Karpas-422 (cell line): Measurements from ENCODE around the gene MDFI. TPM values are rescaled to one million over a fixed set of nuclear protein-coding genes. Genes with fewer than 3 reads are reported as not detected.
"Not testable (repeated sequence)": the region's sequence is repeated elsewhere in the genome, so short reads cannot be mapped to it uniquely, and the experiment has no call there.

ENCODE experiments used
- DNase-seq: peaks from one replicate; pipeline ENCODE4 v3.0.0-alpha.2; 2015
- H2AFZ ChIP-seq: fragments of 200-600 bp; sonication (generic); 2 replicates; pipeline ENCODE4 v1.6.1; 2014; ENCODE audit warnings: antibody characterized with exemption, low read length, mixed read lengths
- H3K27ac ChIP-seq: fragments of 200-600 bp; sonication (generic); 2 replicates; pipeline ENCODE4 v1.5.1; 2014; ENCODE audit warnings: mild to moderate bottlenecking, low read length, moderate library complexity
- H3K27me3 ChIP-seq: fragments of 200-600 bp; sonication (generic); 2 replicates; pipeline ENCODE4 v1.6.1; 2014; ENCODE audit warnings: low read length, mixed read lengths
- H3K36me3 ChIP-seq: fragments of 200-600 bp; sonication (generic); 2 replicates; pipeline ENCODE4 v1.6.1; 2014; ENCODE audit warnings: low read length, mixed read lengths; ENCODE audit not compliant: insufficient read depth
- H3K4me1 ChIP-seq: fragments of 200-600 bp; sonication (generic); 2 replicates; pipeline ENCODE4 v1.6.1; 2014; ENCODE audit warnings: mild to moderate bottlenecking, low read length, mixed read lengths
- H3K4me2 ChIP-seq: fragments of 200-600 bp; sonication (generic); 2 replicates; pipeline ENCODE4 v1.6.1; 2014; ENCODE audit warnings: low read length, low read depth, mild to moderate bottlenecking; ENCODE audit not compliant: poor library complexity, severe bottlenecking
- H3K4me3 ChIP-seq: fragments of 200-600 bp; sonication (generic); 2 replicates; pipeline ENCODE4 v1.5.1; 2014; ENCODE audit warnings: mild to moderate bottlenecking, antibody characterized with exemption, low read length, mixed read lengths
- H3K79me2 ChIP-seq: fragments of 200-600 bp; sonication (generic); 2 replicates; pipeline ENCODE4 v1.6.1; 2014; ENCODE audit warnings: mild to moderate bottlenecking, low read length, mixed read lengths
- H3K9ac ChIP-seq: fragments of 200-600 bp; sonication (generic); 2 replicates; pipeline ENCODE4 v1.6.0; 2014; ENCODE audit warnings: low read length
- H3K9me2 ChIP-seq: fragments of 200-600 bp; sonication (generic), shearing (Covaris generic); replicated peaks from 2 replicates; pipeline ENCODE4 v1.6.0; 2014; ENCODE audit warnings: mild to moderate bottlenecking, low read length, moderate library complexity; ENCODE audit not compliant: insufficient read depth
- H3K9me3 ChIP-seq: fragments of 300-700, 200-600 bp; sonication (generic); 2 replicates; pipeline ENCODE4 v1.6.1; 2014; ENCODE audit warnings: low read length, mixed read lengths
- H4K20me1 ChIP-seq: fragments of 200-600 bp; sonication (generic); 2 replicates; pipeline ENCODE4 v1.6.1; 2014; ENCODE audit warnings: mild to moderate bottlenecking, antibody characterized with exemption, low read length, low read depth; ENCODE audit not compliant: insufficient read depth
- total RNA-seq: library from RNA; depleted of rRNA; stranded (reverse); fragments of >200 nt; shearing (Covaris generic); gene quantifications from 2 replicates; pipeline ENCODE4 v1.2.3, GENCODE V29; 2014; ENCODE audit warnings: low replicate concordance

The MDFI gene
- total RNA-seq, 1 experiment from 2014 or later: not detected

GRCh38 chr6:41607736-41608135 lies 30.5 kb upstream of the MDFI start:
- Histone ChIP-seq H2AFZ (no peak overlapping the region), H3K9ac (no peak overlapping the region), H4K20me1 (no peaks in the 10 kb centered on the region), H3K79me2 (no peaks in the 10 kb centered on the region), H3K4me3 (no peak overlapping the region), H3K4me1 (peaks cover 3% of the 10 kb centered on the region), H3K27me3 (no peaks in the 10 kb centered on the region), H3K27ac (no peak overlapping the region), H3K9me3 (no peaks in the 10 kb centered on the region), H3K4me2 (no peak overlapping the region), H3K9me2 (no peaks in the 10 kb centered on the region), H3K36me3 (no peaks in the 10 kb centered on the region)
- DNase-seq: no peak

- H3K27me3 ChIP-seq: no peaks in the 10 kb centered on the region
- H3K4me3 ChIP-seq: no peak overlapping the region
- no peaks in the 10 kb centered on the region for H4K20me1 ChIP-seq
- no peak overlapping the region for H3K9ac ChIP-seq
- H3K27ac ChIP-seq: no peak overlapping the region
- no peaks in the 10 kb centered on the region for H3K4me1 ChIP-seq
- H3K79me2 ChIP-seq: no peaks in the 10 kb centered on the region
- H2AFZ ChIP-seq: no peak overlapping the region
- H3K9me3 ChIP-seq: no peaks in the 10 kb centered on the region
- H3K4me2 ChIP-seq: no peak overlapping the region
- no peaks in the 10 kb centered on the region for H3K36me3 ChIP-seq
- H3K9me2 ChIP-seq: no peaks in the 10 kb centered on the region
- DNase-seq: no peak
These were observed 29.7 kb upstream of the MDFI start for GRCh38 chr6:41608443-41609151.

GRCh38 chr6:41614715-41615114 lies 23.6 kb upstream of the MDFI start:
- no peak overlapping the region for H3K9ac ChIP-seq
- H3K4me1 ChIP-seq: no peaks in the 10 kb centered on the region
- DNase-seq: no peak
- no peak overlapping the region for H3K4me3 ChIP-seq
- H3K4me2 ChIP-seq: no peak overlapping the region
- no peak overlapping the region for H3K27ac ChIP-seq
- no peaks in the 10 kb centered on the region for H3K9me3 ChIP-seq
- no peaks in the 10 kb centered on the region for H3K27me3 ChIP-seq
- H2AFZ ChIP-seq: no peak overlapping the region
- no peaks in the 10 kb centered on the region for H3K9me2 ChIP-seq
- no peaks in the 10 kb centered on the region for H3K79me2 ChIP-seq
- no peaks in the 10 kb centered on the region for H4K20me1 ChIP-seq
- no peaks in the 10 kb centered on the region for H3K36me3 ChIP-seq

GRCh38 chr6:41615311-41615710 lies 23.0 kb upstream of the MDFI start:
- Histone ChIP-seq H3K9me2 (no peaks in the 10 kb centered on the region), H3K4me3 (no peak overlapping the region), H3K9me3 (no peaks in the 10 kb centered on the region), H4K20me1 (no peaks in the 10 kb centered on the region), H3K9ac (no peak overlapping the region), H3K27me3 (no peaks in the 10 kb centered on the region), H3K4me1 (no peaks in the 10 kb centered on the region), H3K4me2 (no peak overlapping the region), H3K36me3 (no peaks in the 10 kb centered on the region), H2AFZ (no peak overlapping the region), H3K27ac (no peak overlapping the region), H3K79me2 (no peaks in the 10 kb centered on the region)
- no peak for DNase-seq

GRCh38 chr6:41618598-41618997 lies 19.7 kb upstream of the MDFI start:
- Histone ChIP-seq H3K4me1 (peaks cover 5% of the 10 kb centered on the region), H3K4me3 (no peak overlapping the region), H4K20me1 (no peaks in the 10 kb centered on the region), H3K79me2 (no peaks in the 10 kb centered on the region), H3K36me3 (no peaks in the 10 kb centered on the region), H2AFZ (no peak overlapping the region), H3K9ac (no peak overlapping the region), H3K9me2 (no peaks in the 10 kb centered on the region), H3K9me3 (no peaks in the 10 kb centered on the region; the same call in 1 of the 2 replicates), H3K27me3 (no peaks in the 10 kb centered on the region), H3K27ac (no peak overlapping the region), H3K4me2 (no peak overlapping the region)
- no peak for DNase-seq

- H3K4me2 ChIP-seq, DNase-seq, H3K27me3 ChIP-seq, H3K9me3 ChIP-seq, H3K36me3 ChIP-seq, H3K4me3 ChIP-seq, H2AFZ ChIP-seq, H4K20me1 ChIP-seq, H3K27ac ChIP-seq, H3K9me2 ChIP-seq, H3K9ac ChIP-seq, H3K79me2 ChIP-seq, H3K4me1 ChIP-seq: not testable (repeated sequence)
These were observed 19.1 kb upstream of the MDFI start for GRCh38 chr6:41619193-41619592.

GRCh38 chr6:41621367-41621766 lies 16.9 kb upstream of the MDFI start:
- H3K4me1 ChIP-seq: peaks cover 9% of the 10 kb centered on the region
- H3K9me2 ChIP-seq: no peaks in the 10 kb centered on the region
- DNase-seq: no peak
- no peak overlapping the region for H3K4me2 ChIP-seq
- H3K36me3 ChIP-seq: no peaks in the 10 kb centered on the region
- no peaks in the 10 kb centered on the region; the same call in 1 of the 2 replicates for H3K9me3 ChIP-seq
- H3K27me3 ChIP-seq: no peaks in the 10 kb centered on the region
- H2AFZ ChIP-seq: no peak overlapping the region
- H3K4me3 ChIP-seq: no peak overlapping the region
- no peaks in the 10 kb centered on the region for H3K79me2 ChIP-seq
- H3K27ac ChIP-seq: no peak overlapping the region
- H4K20me1 ChIP-seq: no peaks in the 10 kb centered on the region
- H3K9ac ChIP-seq: no peak overlapping the region

- no peak overlapping the region for H3K4me2 ChIP-seq
- no peak overlapping the region for H2AFZ ChIP-seq
These were observed 16.5 kb upstream of the MDFI start for GRCh38 chr6:41621802-41622201.

More at GRCh38 chr6:41621802-41622201, 16.5 kb upstream of the MDFI start:
- no peaks in the 10 kb centered on the region for H4K20me1 ChIP-seq
- H3K79me2 ChIP-seq: no peaks in the 10 kb centered on the region
- no peak for DNase-seq
- H3K27me3 ChIP-seq: no peaks in the 10 kb centered on the region
- H3K9me3 ChIP-seq: no peaks in the 10 kb centered on the region; the same call in 1 of the 2 replicates
- H3K4me1 ChIP-seq: peaks cover 9% of the 10 kb centered on the region
- no peak overlapping the region for H3K27ac ChIP-seq
- no peaks in the 10 kb centered on the region for H3K36me3 ChIP-seq
- H3K9ac ChIP-seq: no peak overlapping the region
- no peak overlapping the region for H3K4me3 ChIP-seq
- no peaks in the 10 kb centered on the region for H3K9me2 ChIP-seq
